NCI-H1436 (cell line): ENCODE data around the gene RGS19.
A peak's percentile ranks its signal among the peaks of the same experiment; 100 is the strongest.
"Not testable (repeated sequence)": the region's sequence is repeated elsewhere in the genome, so short reads cannot be mapped to it uniquely, and the experiment has no call there.

Experiments used
- DNase-seq: peaks from one replicate; lab custom pipeline; 2025; lab: John Stamatoyannopoulos, UW

The RGS19 gene

DNA sequence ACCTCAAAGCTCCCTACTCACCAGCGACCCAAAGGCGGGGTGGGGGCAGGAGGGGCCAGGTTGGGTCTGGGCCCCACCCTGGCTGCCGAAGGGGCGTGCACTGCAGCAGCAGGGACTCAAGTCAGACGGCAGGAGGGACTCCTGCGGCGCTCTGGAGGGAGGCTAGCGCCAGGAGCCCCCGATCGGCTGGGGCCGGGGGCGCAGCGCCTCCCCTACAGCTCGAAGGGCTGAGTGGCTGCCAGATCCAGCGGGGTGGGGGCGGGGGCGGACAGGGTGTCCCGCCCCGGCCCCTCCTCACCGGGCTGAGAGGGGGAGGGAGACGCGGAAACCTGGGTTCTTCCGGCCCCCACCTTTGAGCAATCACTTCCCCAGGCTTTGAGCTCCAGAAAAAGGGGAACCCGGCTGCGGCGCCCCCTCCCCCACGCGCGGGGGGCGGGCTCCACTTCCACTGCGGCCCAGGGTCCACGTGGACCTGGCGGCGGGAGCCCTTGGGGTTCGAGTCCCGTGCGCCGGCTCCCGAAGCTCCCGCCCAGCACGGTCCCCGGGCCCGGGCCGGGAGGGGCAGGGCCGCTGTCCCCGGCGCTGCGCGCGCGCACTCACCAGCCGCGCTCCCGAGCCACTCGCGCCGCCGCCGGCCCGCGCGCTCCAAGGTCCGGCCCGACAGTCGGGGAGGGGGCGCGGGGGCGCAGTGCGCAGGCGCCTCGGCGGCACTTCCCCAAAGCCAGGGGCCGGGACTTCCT, at the start of gene RGS19:
TSS of gene RGS19 (minus strand) at position 246 of the 740 bp plus-strand sequence. CDS start 2,632 bp downstream, outside the sequence.
- peak; percentile 56 for DNase-seq

- not testable (repeated sequence) for DNase-seq
Measured at GRCh38 chr20:64123517-64123916, 44.2 kb upstream of the RGS19 start.

- DNase-seq = not testable (repeated sequence)
Measured at GRCh38 chr20:64122927-64123326, 43.6 kb upstream of the RGS19 start.

- DNase-seq = no peak
Measured at GRCh38 chr20:64121586-64121985, 42.3 kb upstream of the RGS19 start.

GRCh38 chr20:64119681-64120341, 40.5 kb upstream of the RGS19 start:
- DNase-seq = no peak

GRCh38 chr20:64119301-64119680, 40.0 kb upstream of the RGS19 start:
- no peak for DNase-seq

DNA sequence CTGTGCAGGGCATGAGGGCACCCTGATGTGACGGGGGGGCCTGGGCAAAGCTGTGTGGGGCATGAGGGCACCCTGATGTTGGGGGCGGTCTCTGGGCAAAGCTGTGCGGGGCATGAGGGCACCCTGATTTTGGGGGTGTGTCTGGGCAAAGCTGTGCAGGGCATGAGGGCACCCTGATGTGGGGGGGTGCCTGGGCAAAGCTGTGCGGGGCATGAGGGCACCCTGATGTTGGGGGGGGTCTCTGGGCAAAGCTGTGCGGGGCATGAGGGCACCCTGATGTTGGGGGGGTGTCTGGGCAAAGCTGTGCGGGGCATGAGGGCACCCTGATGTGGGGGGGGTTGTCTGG, 38.1 kb upstream of the RGS19 start:
- DNase-seq = not testable (repeated sequence)

DNA sequence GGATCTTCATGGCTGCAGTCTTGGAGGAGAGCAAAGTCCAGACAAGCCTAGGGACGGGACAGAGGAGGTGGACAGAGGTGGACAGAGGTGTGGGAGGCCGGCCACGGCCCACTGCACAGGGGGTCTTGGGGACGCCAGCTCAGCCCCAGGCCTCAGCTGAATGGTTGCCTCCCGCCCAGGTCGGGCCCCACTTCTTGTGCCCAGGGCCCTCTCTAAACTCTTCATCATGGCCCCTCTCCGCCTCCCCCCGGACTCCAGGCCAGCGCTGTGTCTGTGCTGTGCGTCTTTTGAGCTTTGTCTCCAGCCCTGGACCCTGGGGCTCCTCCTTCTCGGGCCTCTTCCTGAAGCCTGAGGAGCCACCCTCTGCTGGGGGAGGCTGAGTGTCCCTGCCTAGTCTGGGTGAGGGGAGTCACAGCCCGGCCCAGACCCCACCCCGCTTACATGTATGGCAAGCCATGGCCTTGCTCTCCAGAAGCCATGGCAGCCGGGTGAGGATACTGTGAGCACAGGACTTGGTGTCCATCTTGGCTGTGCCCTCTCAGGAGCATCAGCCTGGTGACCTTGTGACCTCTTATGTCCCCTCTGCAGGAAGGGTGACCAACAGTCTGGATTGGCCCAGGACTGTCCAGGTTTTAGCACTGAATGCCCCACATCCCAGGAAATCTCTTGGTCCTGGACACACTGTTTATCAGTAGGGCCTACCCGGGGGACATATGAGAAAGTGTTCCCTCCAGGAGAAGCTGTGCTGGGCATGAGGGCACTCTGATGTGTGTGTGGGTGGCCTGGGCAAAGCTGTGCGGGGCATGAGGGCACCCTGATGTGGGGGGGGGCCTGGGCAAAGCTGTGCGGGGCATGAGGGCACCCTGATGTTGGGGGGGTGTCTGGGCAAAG, 37.5 kb upstream of the RGS19 start:
- DNase-seq = no peak

GRCh38 chr20:64116016-64116415, 36.7 kb upstream of the RGS19 start:
- DNase-seq = no peak

- no peak for DNase-seq
Measured at GRCh38 chr20:64115171-64115911, 36.0 kb upstream of the RGS19 start.

GRCh38 chr20:64114356-64114971, 35.1 kb upstream of the RGS19 start:
- DNase-seq = no peak

- DNase-seq = no peak
Measured at GRCh38 chr20:64113796-64114355, 34.6 kb upstream of the RGS19 start.

- no peak for DNase-seq
Measured at GRCh38 chr20:64113444-64113775, 34.1 kb upstream of the RGS19 start.

- no peak for DNase-seq
Measured at GRCh38 chr20:64112691-64113443, 33.5 kb upstream of the RGS19 start.

GRCh38 chr20:64111841-64112641, 32.7 kb upstream of the RGS19 start:
- DNase-seq = peak; percentile 32

DNA sequence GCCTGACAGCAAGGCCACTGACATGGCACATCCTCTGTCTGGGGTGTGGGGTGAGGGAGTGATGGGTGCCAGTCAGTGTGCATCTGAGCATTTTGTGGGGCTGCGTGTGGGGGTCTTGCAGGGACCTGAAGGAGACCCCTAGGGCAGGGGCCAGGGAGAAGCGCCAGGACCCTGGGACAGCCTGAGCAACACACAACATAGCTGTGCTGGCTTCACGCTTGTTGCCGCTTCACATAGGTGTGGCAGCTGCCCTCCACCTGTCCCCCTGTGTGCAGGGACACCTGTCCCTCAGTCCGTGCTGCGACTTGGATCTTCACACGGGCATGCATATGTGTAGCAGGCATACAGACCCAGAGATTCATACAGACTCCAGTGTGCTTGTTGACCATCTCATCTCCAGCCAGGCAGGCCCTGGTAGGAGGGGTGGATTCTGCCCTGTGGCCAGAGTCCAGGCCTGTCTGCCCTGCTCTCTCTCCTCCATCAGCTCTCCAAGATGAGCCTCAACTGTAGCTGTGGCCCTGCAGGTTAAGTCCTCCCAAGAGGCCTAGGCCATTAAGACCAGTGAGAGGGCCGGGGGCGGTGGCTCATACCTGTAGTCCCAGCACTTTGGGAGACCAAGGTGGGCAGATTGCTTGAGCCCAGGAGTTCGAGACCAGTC, 31.2 kb upstream of the RGS19 start:
- DNase-seq = no peak

GRCh38 chr20:64109831-64110391, 30.6 kb upstream of the RGS19 start:
- no peak for DNase-seq

- DNase-seq = no peak
Measured at GRCh38 chr20:64108731-64109681, 29.7 kb upstream of the RGS19 start.
